Breast epithelium (tissue), 4 donors: Measurements from ENCODE around the gene HSBP1. TPM values are rescaled to one million over a fixed set of nuclear protein-coding genes. Genes with fewer than 3 reads are reported as not detected.

Source experiments
- DNase-seq, 2 donors: peaks; one replicate each; pipeline ENCODE4 v3.0.0-alpha.2; 2019; ENCODE audit warnings: low spot score in 2 of 2
- H3K27ac ChIP-seq, 2 donors: fragments of 200-600 bp; sonication (generic) in 1 of 2; one replicate each; pipeline ENCODE4 v1.5.1; 2016 to 2019; ENCODE audit warnings: mild to moderate bottlenecking in 1 of 2
- H3K27me3 ChIP-seq, 2 donors: fragments of 200-600 bp; sonication (generic) in 1 of 2; one replicate each; pipeline versions ENCODE4 v1.5.1 to v1.6.0; 2017 to 2019; ENCODE audit warnings: control low read depth in 1 of 2, mild to moderate bottlenecking in 1 of 2
- H3K36me3 ChIP-seq: fragments of 200-600 bp; one replicate; pipeline ENCODE4 v1.5.1; 2019
- H3K4me1 ChIP-seq, 2 donors: fragments of 200-600 bp; sonication (generic); one replicate each; pipeline ENCODE4 v1.5.1; 2016 to 2019; ENCODE audit warnings: control low read depth in 1 of 2
- H3K4me3 ChIP-seq, 3 donors: fragments of 200-600 bp; sonication (generic); 1 replicate in 2 of 3; 2 replicates in 1 of 3; pipeline ENCODE4 v1.5.1; 2016 to 2019; ENCODE audit warnings: mild to moderate bottlenecking in 3 of 3, moderate library complexity in 2 of 3
- H3K9me3 ChIP-seq, 2 donors: fragments of 200-600 bp; sonication (generic) in 1 of 2; one replicate each; pipeline ENCODE4 v1.5.1; 2016 to 2019; ENCODE audit warnings: control low read depth in 1 of 2
- CTCF ChIP-seq, 3 donors: fragments of 450-650 bp; IDR thresholded peaks; one replicate each; pipeline ENCODE4 v1.5.1; 2016 to 2017; ENCODE audit warnings: antibody characterized with exemption in 3 of 3, mild to moderate bottlenecking in 3 of 3, moderate library complexity in 3 of 3
- POLR2A ChIP-seq: fragments of 450-650 bp; IDR thresholded peaks from one replicate; pipeline ENCODE4 v1.6.1; 2016; ENCODE audit warnings: antibody characterized with exemption, mild to moderate bottlenecking, moderate library complexity
- POLR2AphosphoS5 ChIP-seq, 3 donors: sonication (generic); formaldehyde crosslinking; IDR thresholded peaks; one replicate each; pipeline ENCODE4 v1.6.1; 2017; ENCODE audit warnings: antibody characterized with exemption in 3 of 3
- intact Hi-C: fragments of 100-400 bp; cut with DNase I; formaldehyde crosslinking; loops from one replicate; pipeline ENCODE4 v1.15.1; 2023; ENCODE audit warnings: low total_unique reads
- total RNA-seq, 3 donors: library from RNA; depleted of rRNA; stranded (reverse); fragments of >200 nt; gene quantifications; one replicate each; pipeline ENCODE4 v1.1.0, GENCODE V29; 2016

HSBP1 gene
- total RNA-seq, 3 donors from 2014 or later, result 20.2 to 34.7 (median 29.7) TPM

- intact Hi-C loops, result no loop called here
- Histone ChIP-seq H3K9me3 (no peaks in the 10 kb centered on the region), H3K27ac (no peak overlapping the region), H3K4me1 (no peaks in the 10 kb centered on the region), H3K27me3 (no peaks in the 10 kb centered on the region), H3K36me3 (no peaks in the 10 kb centered on the region), H3K4me3 (no peak overlapping the region)
- DNase-seq, result no peak
- TF ChIP-seq POLR2AphosphoS5 (IDR thresholded peaks at IDR 0.05) (no peak), CTCF (IDR thresholded peaks at IDR 0.05) (no peak), POLR2A (no peak)
Observed at GRCh38 chr16:83769397-83770008, 38.3 kb upstream of the HSBP1 start.

- intact Hi-C loops, result no loop called here
- Histone ChIP-seq H3K27me3 (no peaks in the 10 kb centered on the region), H3K9me3 (no peaks in the 10 kb centered on the region), H3K36me3 (no peaks in the 10 kb centered on the region), H3K27ac (no peak overlapping the region), H3K4me3 (no peak overlapping the region), H3K4me1 (no peaks in the 10 kb centered on the region)
- no peak for TF ChIP-seq POLR2A
- no peak for TF ChIP-seq CTCF (IDR thresholded peaks at IDR 0.05)
- TF ChIP-seq POLR2AphosphoS5 (IDR thresholded peaks at IDR 0.05), result no peak
- DNase-seq, result peak in 1 of 2 donors; percentile 56
Observed at GRCh38 chr16:83771306-83771942, 36.4 kb upstream of the HSBP1 start.

- Histone ChIP-seq H3K9me3 (no peaks in the 10 kb centered on the region), H3K27ac (no peak overlapping the region), H3K36me3 (no peaks in the 10 kb centered on the region), H3K27me3 (no peaks in the 10 kb centered on the region), H3K4me1 (no peaks in the 10 kb centered on the region), H3K4me3 (no peak overlapping the region)
- intact Hi-C loops, result no loop called here
- TF ChIP-seq POLR2AphosphoS5 (IDR thresholded peaks at IDR 0.05), result no peak
- TF ChIP-seq POLR2A, result no peak
- no peak for TF ChIP-seq CTCF (IDR thresholded peaks at IDR 0.05)
- DNase-seq, result no peak
Observed at GRCh38 chr16:83772806-83773205, 35.0 kb upstream of the HSBP1 start.

GRCh38 chr16:83774066-83774465, 33.7 kb upstream of the HSBP1 start:
- H3K4me3 ChIP-seq, result no peak overlapping the region
- H3K4me1 ChIP-seq, result no peaks in the 10 kb centered on the region
- H3K27ac ChIP-seq, result no peak overlapping the region
- no peaks in the 10 kb centered on the region for H3K27me3 ChIP-seq
- no peaks in the 10 kb centered on the region for H3K9me3 ChIP-seq
- TF ChIP-seq POLR2A, result no peak
- no peak for TF ChIP-seq CTCF (IDR thresholded peaks at IDR 0.05)
- no peak for TF ChIP-seq POLR2AphosphoS5 (IDR thresholded peaks at IDR 0.05)
- no peaks in the 10 kb centered on the region for H3K36me3 ChIP-seq
- intact Hi-C loops, result no loop called here
- DNase-seq, result no peak

GRCh38 chr16:83776944-83777343, 30.8 kb upstream of the HSBP1 start:
- Histone ChIP-seq H3K4me1 (no peaks in the 10 kb centered on the region), H3K4me3 (no peak overlapping the region), H3K36me3 (no peaks in the 10 kb centered on the region), H3K27ac (no peak overlapping the region), H3K27me3 (no peaks in the 10 kb centered on the region), H3K9me3 (no peaks in the 10 kb centered on the region)
- intact Hi-C loops, result no loop called here
- DNase-seq, result no peak
- TF ChIP-seq POLR2A (no peak), POLR2AphosphoS5 (IDR thresholded peaks at IDR 0.05) (no peak), CTCF (IDR thresholded peaks at IDR 0.05) (no peak)
